Measurements from ENCODE around the gene CDH22. TPM values are rescaled to one million over a fixed set of nuclear protein-coding genes. Genes with fewer than 3 reads are reported as not detected.

Gene CDH22
- total and polyA plus RNA-seq, 9 of the 15 experiments (the other 6 are each of a cell fraction or from before 2014, with no cell fraction given) = 0.07 to 0.08 TPM; not detected in 7

DNA sequence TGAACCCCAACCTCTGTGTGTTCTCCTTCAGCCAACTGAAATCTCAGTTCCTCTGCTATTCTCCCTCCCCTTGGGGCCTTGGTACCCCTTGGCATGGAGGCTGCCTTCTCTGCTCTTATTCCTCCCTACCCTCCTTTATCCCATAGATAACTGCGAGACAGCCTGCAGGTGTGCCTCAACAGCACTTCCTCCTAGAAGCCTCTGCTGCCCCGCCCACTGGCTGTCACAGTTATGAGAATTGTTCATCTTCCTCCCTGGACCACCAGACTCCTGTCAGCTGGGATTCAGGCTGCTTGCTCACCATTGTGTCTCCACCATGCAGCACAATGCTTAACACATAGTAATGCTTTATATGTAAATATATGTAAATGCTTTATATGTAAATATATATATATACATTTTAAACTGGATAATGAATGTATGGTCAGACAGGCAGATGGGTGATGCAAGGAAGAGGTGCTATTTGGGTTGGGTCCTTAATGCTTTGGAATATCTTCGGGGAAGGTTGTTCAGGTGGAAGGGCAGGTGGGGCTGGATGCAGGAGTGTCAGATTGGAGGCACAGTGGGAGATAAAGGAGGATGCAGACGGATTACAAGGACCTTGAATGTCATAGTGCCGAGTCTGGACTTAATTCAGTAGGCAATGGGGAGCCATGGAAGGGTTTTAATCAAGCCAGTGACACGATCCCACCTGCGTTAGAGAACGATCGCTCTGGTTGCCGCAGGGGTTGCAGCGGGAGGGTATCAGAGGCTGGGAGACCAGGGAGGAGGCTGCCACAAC lies 4.9 kb downstream of the CDH22 start (continued):
- TF ChIP-seq, protein P1, sequence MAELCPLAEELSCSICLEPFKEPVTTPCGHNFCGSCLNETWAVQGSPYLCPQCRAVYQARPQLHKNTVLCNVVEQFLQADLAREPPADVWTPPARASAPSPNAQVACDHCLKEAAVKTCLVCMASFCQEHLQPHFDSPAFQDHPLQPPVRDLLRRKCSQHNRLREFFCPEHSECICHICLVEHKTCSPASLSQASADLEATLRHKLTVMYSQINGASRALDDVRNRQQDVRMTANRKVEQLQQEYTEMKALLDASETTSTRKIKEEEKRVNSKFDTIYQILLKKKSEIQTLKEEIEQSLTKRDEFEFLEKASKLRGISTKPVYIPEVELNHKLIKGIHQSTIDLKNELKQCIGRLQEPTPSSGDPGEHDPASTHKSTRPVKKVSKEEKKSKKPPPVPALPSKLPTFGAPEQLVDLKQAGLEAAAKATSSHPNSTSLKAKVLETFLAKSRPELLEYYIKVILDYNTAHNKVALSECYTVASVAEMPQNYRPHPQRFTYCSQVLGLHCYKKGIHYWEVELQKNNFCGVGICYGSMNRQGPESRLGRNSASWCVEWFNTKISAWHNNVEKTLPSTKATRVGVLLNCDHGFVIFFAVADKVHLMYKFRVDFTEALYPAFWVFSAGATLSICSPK (IDR thresholded peaks at IDR 0.05; ENCODE audit: borderline replicate concordance) = no peak
- TF ChIP-seq HEY1 (CRISPR knock-in tag; IDR thresholded peaks at IDR 0.05; ENCODE audit: borderline replicate concordance) (no peak), FUS (optimal IDR thresholded peaks at IDR 0.05; ENCODE audit: low read depth, low read length) (no peak), ELF4 (CRISPR knock-in tag; IDR thresholded peaks at IDR 0.05) (no peak)
- TF ChIP-seq, protein P2, sequence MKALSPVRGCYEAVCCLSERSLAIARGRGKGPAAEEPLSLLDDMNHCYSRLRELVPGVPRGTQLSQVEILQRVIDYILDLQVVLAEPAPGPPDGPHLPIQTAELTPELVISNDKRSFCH (CRISPR knock-in tag; IDR thresholded peaks at IDR 0.05) = no peak
- TF ChIP-seq, protein P2 (tag; IDR thresholded peaks at IDR 0.05) = no peak

DNA sequence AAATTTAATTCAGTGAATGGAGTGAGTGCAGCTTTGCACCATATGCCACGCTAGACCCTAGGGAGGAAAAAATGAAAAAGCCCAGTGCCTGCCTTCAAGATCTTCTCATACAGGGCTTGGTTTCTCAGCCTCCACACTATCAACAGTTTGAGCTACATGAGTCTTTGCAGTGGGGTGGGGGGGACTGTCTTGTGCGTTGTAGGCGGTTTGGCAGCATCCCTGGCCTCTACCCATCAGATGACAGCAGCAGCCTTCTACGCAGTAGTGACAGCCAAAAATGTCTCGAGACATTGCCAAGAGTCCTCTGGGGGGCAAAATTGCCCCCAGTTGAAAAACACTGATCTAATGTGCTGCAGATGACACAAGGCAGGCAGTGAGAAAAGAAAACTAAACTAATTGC lies 6.2 kb downstream of the CDH22 start:
- Histone ChIP-seq H3K9me3 (replicated peaks; ENCODE audit: control insufficient read depth, insufficient read depth, low read depth, low read length) (no peaks in the 10 kb centered on the region), H3K4me1 (replicated peaks in 1 of 2; ENCODE audit: control insufficient read depth in 2 of 2, insufficient read depth in 2 of 2, low read length in 2 of 2) (peaks cover 0 to 5% of the 10 kb centered on the region in 2 experiments; a peak in 2 of 5 replicates), H3K9me1 (ENCODE audit: control insufficient read depth, insufficient read depth, low read length) (no peaks in the 10 kb centered on the region), H3K9ac (ENCODE audit: insufficient read depth in 1 of 2, low read depth in 2 of 2, low read length in 2 of 2) (no peak overlapping the region), H4K20me1 (replicated peaks; ENCODE audit: control insufficient read depth, insufficient read depth, low read length) (0 out of 2 replicates have a peak, but pooled peaks cover 2% of the 10 kb centered on the region), H3K79me2 (ENCODE audit: control insufficient read depth, insufficient read depth, low read length) (no peaks in the 10 kb centered on the region), H3K36me3 (ENCODE audit: control insufficient read depth, insufficient read depth, low read length) (no peaks in the 10 kb centered on the region), H3K4me3 (no peak overlapping the region), H3K27ac (ENCODE audit: extremely low read depth, low read depth, low read length) (no peak overlapping the region), H3K4me2 (ENCODE audit: insufficient read depth, low read length) (no peak overlapping the region), H3K27me3 (ENCODE audit: control insufficient read depth in 2 of 2, insufficient read depth in 2 of 2, low read length in 2 of 2) (peaks cover 4 to 61% of the 10 kb centered on the region in 2 experiments; a peak in 4 of 5 replicates), H2AFZ (ENCODE audit: low read depth, low read length) (no peak overlapping the region)
- FAIRE-seq (no peak), ATAC-seq (no peak), DNase-seq (ENCODE audit: extremely low read depth in 1 of 4, low spot score in 3 of 4) (no peak)
- no TSS peak for BruUV-seq (replicated peaks)
- intact Hi-C loops (cut with micrococcal nuclease) (no loop called here), in situ Hi-C loops (cut with MboI) (loop anchor here (25.0 kb wide), 1 partner anchor 165 kb away; no protein-coding TSS in a partner anchor)
- 2% methylated on average over 5 of the region's 5 CpGs for WGBS (ENCODE audit: insufficient coverage, low coverage, missing lambda C conversion rate)
- POLR2A ChIA-PET = no interaction called here
- TF ChIP-seq ELF2 (CRISPR knock-in tag; IDR thresholded peaks at IDR 0.05) (no peak), CBFB (CRISPR knock-in tag; IDR thresholded peaks at IDR 0.05) (no peak), PHF20 (IDR thresholded peaks at IDR 0.05; ENCODE audit: partially characterized antibody) (no peak), PHF21A (IDR thresholded peaks at IDR 0.05; ENCODE audit: borderline replicate concordance, low read depth) (no peak), ZNF644 (tag; IDR thresholded peaks at IDR 0.05; ENCODE audit: low read depth) (no peak)
- TF ChIP-seq, protein P3, sequence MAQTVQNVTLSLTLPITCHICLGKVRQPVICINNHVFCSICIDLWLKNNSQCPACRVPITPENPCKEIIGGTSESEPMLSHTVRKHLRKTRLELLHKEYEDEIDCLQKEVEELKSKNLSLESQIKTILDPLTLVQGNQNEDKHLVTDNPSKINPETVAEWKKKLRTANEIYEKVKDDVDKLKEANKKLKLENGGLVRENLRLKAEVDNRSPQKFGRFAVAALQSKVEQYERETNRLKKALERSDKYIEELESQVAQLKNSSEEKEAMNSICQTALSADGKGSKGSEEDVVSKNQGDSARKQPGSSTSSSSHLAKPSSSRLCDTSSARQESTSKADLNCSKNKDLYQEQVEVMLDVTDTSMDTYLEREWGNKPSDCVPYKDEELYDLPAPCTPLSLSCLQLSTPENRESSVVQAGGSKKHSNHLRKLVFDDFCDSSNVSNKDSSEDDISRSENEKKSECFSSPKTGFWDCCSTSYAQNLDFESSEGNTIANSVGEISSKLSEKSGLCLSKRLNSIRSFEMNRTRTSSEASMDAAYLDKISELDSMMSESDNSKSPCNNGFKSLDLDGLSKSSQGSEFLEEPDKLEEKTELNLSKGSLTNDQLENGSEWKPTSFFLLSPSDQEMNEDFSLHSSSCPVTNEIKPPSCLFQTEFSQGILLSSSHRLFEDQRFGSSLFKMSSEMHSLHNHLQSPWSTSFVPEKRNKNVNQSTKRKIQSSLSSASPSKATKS (CRISPR knock-in tag; IDR thresholded peaks at IDR 0.05) = no peak
- CTCF ChIA-PET (ENCODE audit: low intra/inter-chr PET ratio) = no interaction called here
